Measurements from ENCODE around the gene DCAF16. TPM values are rescaled to one million over a fixed set of nuclear protein-coding genes. Genes with fewer than 3 reads are reported as not detected.

Gene DCAF16
- total and polyA plus RNA-seq, 10 of the 15 experiments (the other 5 are each of a cell fraction or from before 2014, with no cell fraction given), result 5.8 to 48.6 (median 26.0) TPM

- in situ Hi-C loops (cut with MboI), result no loop called here
- Histone ChIP-seq H3K4me3 (no peak overlapping the region), H3K4me2 (ENCODE audit: control insufficient read depth, insufficient read depth) (no peak overlapping the region), H3K9ac (ENCODE audit: control insufficient read depth, insufficient read depth, low read length) (no peak overlapping the region), H4K20me1 (ENCODE audit: control insufficient read depth, insufficient read depth) (no peaks in the 10 kb centered on the region), H3K4me1 (ENCODE audit: control insufficient read depth, insufficient read depth, low read length) (no peaks in the 10 kb centered on the region), H2AFZ (ENCODE audit: control insufficient read depth, low read depth, low read length) (no peak overlapping the region), H3K36me3 (ENCODE audit: control insufficient read depth in 2 of 2, insufficient read depth in 2 of 2, low read length in 1 of 2) (no peaks in the 10 kb centered on the region), H3K27ac (ENCODE audit: control insufficient read depth, insufficient read depth) (no peak overlapping the region), H3K9me3 (replicated peaks; ENCODE audit: control insufficient read depth, insufficient read depth, low read length) (no peaks in the 10 kb centered on the region), H3K79me2 (ENCODE audit: control insufficient read depth, insufficient read depth, low read length) (no peaks in the 10 kb centered on the region), H3K27me3 (replicated peaks in 1 of 2; ENCODE audit: control insufficient read depth in 2 of 2, insufficient read depth in 2 of 2, low read length in 1 of 2) (no peaks in the 10 kb centered on the region; a peak in 1 of 4 replicates)
- 35% methylated on average over 1 of the region's 1 CpG for WGBS (ENCODE audit: insufficient coverage, insufficient replicate concordance, low lambda C conversion rate, missing lambda C conversion rate)
- intact Hi-C loops (cut with micrococcal nuclease; ENCODE audit: unreplicated experiment), result no loop called here
- RAD21 ChIA-PET (ENCODE audit: unreplicated experiment), result no interaction called here
- POLR2A ChIA-PET, result no interaction called here
- DNase-seq (ENCODE audit: low read depth, low spot score) (no peak), ATAC-seq (no peak), FAIRE-seq (no peak)
- TF ChIP-seq PBX3 (IDR thresholded peaks at IDR 0.05; ENCODE audit: insufficient replicate concordance, low read depth, low read length), result no peak
- no peak for TF ChIP-seq BCL11A (IDR thresholded peaks at IDR 0.05; ENCODE audit: low read depth, low read length)
- no peak for TF ChIP-seq TAF1 (IDR thresholded peaks at IDR 0.05; ENCODE audit: borderline replicate concordance, low read depth, low read length)
- TF ChIP-seq BCLAF1 (IDR thresholded peaks at IDR 0.05), result no peak
- TF ChIP-seq CBX5 (IDR thresholded peaks at IDR 0.05; ENCODE audit: low read depth), result no peak
- TF ChIP-seq BMI1 (IDR thresholded peaks at IDR 0.05; ENCODE audit: borderline replicate concordance), result no peak
- no peak for TF ChIP-seq ZNF622 (IDR thresholded peaks at IDR 0.05)
- no peak for TF ChIP-seq RFX5 (IDR thresholded peaks at IDR 0.05; ENCODE audit: low read depth, low read length)
- no peak for TF ChIP-seq RUNX3 (IDR thresholded peaks at IDR 0.05; ENCODE audit: low read length)
- TF ChIP-seq ZBTB11 (CRISPR knock-in tag; IDR thresholded peaks at IDR 0.05), result no peak
- TF ChIP-seq MEF2B (IDR thresholded peaks at IDR 0.05; ENCODE audit: partially characterized antibody, poor library complexity, severe bottlenecking), result no peak
- TF ChIP-seq ZBED1 (IDR thresholded peaks at IDR 0.05; ENCODE audit: borderline replicate concordance), result no peak
- no peak for TF ChIP-seq JUND (IDR thresholded peaks at IDR 0.05; ENCODE audit: low read depth, low read length)
- CTCF ChIA-PET, result no interaction called here
- BruUV-seq (replicated peaks), result no TSS peak
- SMC1A ChIA-PET (ENCODE audit: uncharacterized antibody, unreplicated experiment), result no interaction called here
These were observed 52.9 kb downstream of the DCAF16 start for GRCh38 chr4:17757621-17758020.

Measured in GM12878 (cell line).